Neural cell (in vitro differentiated cells): Measurements from ENCODE around the gene ZFPL1.

Experiments
- EP300 ChIP-seq: fragments of 450-650 bp; conservative IDR thresholded peaks from 2 replicates; pipeline ENCODE4 v1.6.1; 2014; ENCODE audit warnings: antibody characterized with exemption, mild to moderate bottlenecking, moderate library complexity; ENCODE audit not compliant: poor library complexity, severe bottlenecking
- POLR2AphosphoS5 ChIP-seq: IDR thresholded peaks from 2 replicates; pipeline ENCODE4 v1.6.1; 2012
- TF ChIP-seq, protein P1 (sequence below): fragments of 450-650 bp; IDR thresholded peaks from 2 replicates; pipeline ENCODE4 v1.5.1; 2014; ENCODE audit warnings: antibody characterized with exemption, mild to moderate bottlenecking, moderate library complexity; ENCODE audit not compliant: poor library complexity, severe bottlenecking

DNA sequence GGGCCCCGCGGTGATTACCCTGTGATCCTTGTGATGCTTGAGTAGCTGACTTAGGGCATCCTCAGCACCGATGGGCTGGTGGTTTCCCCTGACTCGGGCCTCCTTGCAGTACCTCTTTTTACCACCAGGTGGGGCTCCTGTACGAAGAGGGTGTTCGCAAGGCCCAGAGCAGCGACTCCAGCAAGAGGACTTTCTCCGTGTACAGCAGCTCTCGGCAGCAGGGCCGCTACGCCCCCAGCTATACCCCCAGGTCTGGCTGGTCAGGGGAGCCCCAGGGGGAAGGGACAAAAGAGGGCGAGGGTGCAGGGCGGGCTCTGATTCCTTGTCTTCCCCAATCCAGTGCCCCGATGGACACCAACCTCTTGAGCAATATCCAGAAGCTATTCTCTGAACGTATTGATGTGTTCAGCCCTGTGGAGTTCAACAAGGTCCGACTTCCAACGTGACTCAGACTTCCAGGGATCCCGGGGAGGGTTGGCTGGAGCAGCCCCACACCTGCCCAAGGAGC is 26.4 kb downstream of the ZFPL1 start:
- no peak for TF ChIP-seq EP300
- TF ChIP-seq, protein P1, sequence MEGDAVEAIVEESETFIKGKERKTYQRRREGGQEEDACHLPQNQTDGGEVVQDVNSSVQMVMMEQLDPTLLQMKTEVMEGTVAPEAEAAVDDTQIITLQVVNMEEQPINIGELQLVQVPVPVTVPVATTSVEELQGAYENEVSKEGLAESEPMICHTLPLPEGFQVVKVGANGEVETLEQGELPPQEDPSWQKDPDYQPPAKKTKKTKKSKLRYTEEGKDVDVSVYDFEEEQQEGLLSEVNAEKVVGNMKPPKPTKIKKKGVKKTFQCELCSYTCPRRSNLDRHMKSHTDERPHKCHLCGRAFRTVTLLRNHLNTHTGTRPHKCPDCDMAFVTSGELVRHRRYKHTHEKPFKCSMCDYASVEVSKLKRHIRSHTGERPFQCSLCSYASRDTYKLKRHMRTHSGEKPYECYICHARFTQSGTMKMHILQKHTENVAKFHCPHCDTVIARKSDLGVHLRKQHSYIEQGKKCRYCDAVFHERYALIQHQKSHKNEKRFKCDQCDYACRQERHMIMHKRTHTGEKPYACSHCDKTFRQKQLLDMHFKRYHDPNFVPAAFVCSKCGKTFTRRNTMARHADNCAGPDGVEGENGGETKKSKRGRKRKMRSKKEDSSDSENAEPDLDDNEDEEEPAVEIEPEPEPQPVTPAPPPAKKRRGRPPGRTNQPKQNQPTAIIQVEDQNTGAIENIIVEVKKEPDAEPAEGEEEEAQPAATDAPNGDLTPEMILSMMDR, result peak; percentile 94
- TF ChIP-seq POLR2AphosphoS5, result no peak
